ENCODE data around the gene COG8. TPM values are rescaled to one million over a fixed set of nuclear protein-coding genes. Genes with fewer than 3 reads are reported as not detected.
"Not testable (repeated sequence)": the region's sequence is repeated elsewhere in the genome, so short reads cannot be mapped to it uniquely, and the experiment has no call there.

The COG8 gene
- polyA plus RNA-seq, 1 donor (not counting 4 experiments of a cell fraction or from before 2014, with no cell fraction given) = 16.0 TPM

DNA sequence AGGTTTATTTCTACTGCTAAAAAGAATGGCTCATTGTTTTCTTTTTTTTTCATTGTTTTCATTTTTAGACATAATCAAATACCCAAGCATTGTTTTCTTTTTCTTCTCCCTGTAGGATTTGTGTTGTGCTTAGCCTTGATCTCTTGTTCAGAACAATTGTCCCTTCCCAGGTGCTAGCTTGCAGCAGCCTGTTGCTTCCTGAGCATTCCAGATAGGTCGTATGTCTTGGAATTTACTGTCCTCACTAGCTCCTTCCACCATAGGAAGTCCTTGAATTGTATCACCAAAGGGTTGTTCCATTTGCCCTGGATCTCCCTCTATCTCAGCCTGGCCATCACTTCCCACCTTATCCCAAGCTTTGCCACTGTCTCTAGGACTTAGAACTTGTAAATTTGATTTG lies 38.2 kb downstream of the COG8 start:
- Histone ChIP-seq H3K9ac (ENCODE audit: control insufficient read depth, extremely low read depth, insufficient read depth, low read length) (no peak overlapping the region), H3K4me1 (ENCODE audit: control insufficient read depth, extremely low read depth, insufficient read depth, low read length) (no peaks in the 10 kb centered on the region), H3K36me3 (ENCODE audit: control insufficient read depth in 2 of 2, extremely low read depth in 1 of 2, insufficient read depth in 2 of 2, low read length in 2 of 2) (peaks cover 7 to 9% of the 10 kb centered on the region in 2 experiments), H3K9me3 (ENCODE audit: control insufficient read depth, low read depth, low read length) (no peaks in the 10 kb centered on the region), H3K4me2 (ENCODE audit: control insufficient read depth, extremely low read depth, insufficient read depth, low read depth, low read length) (no peak overlapping the region), H2AFZ (ENCODE audit: control insufficient read depth, low read length) (no peak overlapping the region), H4K20me1 (ENCODE audit: control insufficient read depth, extremely low read depth, insufficient read depth, low read length) (no peaks in the 10 kb centered on the region), H3K4me3 (ENCODE audit: control insufficient read depth in 2 of 3, extremely low read depth in 1 of 3, insufficient read depth in 2 of 3, low read depth in 1 of 3, low read length in 3 of 3) (no peak overlapping the region), H3K9me1 (ENCODE audit: control insufficient read depth, extremely low read depth, insufficient read depth, low read length) (no peaks in the 10 kb centered on the region), H3K27ac (ENCODE audit: control insufficient read depth, insufficient read depth, low read length) (no peak overlapping the region), H3K27me3 (ENCODE audit: control insufficient read depth, extremely low read depth, insufficient read depth, low read length) (no peaks in the 10 kb centered on the region), H3K79me2 (ENCODE audit: control insufficient read depth, insufficient read depth, low read length) (no peaks in the 10 kb centered on the region)
- TF ChIP-seq EZH2 (IDR thresholded peaks at IDR 0.05; ENCODE audit: low read length) = no peak
- TF ChIP-seq, protein P1, sequence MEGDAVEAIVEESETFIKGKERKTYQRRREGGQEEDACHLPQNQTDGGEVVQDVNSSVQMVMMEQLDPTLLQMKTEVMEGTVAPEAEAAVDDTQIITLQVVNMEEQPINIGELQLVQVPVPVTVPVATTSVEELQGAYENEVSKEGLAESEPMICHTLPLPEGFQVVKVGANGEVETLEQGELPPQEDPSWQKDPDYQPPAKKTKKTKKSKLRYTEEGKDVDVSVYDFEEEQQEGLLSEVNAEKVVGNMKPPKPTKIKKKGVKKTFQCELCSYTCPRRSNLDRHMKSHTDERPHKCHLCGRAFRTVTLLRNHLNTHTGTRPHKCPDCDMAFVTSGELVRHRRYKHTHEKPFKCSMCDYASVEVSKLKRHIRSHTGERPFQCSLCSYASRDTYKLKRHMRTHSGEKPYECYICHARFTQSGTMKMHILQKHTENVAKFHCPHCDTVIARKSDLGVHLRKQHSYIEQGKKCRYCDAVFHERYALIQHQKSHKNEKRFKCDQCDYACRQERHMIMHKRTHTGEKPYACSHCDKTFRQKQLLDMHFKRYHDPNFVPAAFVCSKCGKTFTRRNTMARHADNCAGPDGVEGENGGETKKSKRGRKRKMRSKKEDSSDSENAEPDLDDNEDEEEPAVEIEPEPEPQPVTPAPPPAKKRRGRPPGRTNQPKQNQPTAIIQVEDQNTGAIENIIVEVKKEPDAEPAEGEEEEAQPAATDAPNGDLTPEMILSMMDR (optimal IDR thresholded peaks at IDR 0.05 in 1 of 3, IDR thresholded peaks at IDR 0.05 in 1 of 3, conservative IDR thresholded peaks at IDR 0.05 in 1 of 3; ENCODE audit: extremely low read depth in 1 of 3, insufficient read depth in 2 of 3, low read length in 3 of 3) = no peak
- no peak for FAIRE-seq
- no peak for DNase-seq (ENCODE audit: low read depth, low spot score)
- dilution Hi-C loops (cut with MboI; ENCODE audit: extremely low pct_ligation_motif_present, low sequenced_read_pairs) = no loop called here

DNA sequence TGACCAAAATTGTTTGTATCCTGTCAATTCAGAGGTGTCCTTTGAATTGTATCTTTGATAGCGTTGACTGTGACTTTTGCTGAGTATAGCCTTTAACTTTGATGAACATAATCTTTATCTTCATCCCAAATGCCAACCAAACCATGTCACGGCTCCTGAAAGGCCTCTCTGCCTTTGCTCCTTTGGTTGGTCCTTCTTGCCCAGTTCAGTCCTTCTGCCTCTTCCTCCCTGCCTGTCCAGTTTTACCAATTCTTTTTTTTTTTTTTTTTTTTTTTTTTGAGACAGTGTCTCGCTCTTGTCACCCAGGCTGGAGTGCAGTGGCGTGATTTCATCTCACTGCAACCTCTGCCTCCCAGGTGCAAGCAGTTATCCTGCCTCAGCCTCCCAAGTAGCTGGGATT lies 41.1 kb downstream of the COG8 start:
- H3K4me3 ChIP-seq (ENCODE audit: control insufficient read depth in 2 of 3, extremely low read depth in 1 of 3, insufficient read depth in 2 of 3, low read depth in 1 of 3, low read length in 3 of 3) = no peak overlapping the region
- TF ChIP-seq, protein P1 (optimal IDR thresholded peaks at IDR 0.05 in 1 of 3, IDR thresholded peaks at IDR 0.05 in 1 of 3, conservative IDR thresholded peaks at IDR 0.05 in 1 of 3; ENCODE audit: extremely low read depth in 1 of 3, insufficient read depth in 2 of 3, low read length in 3 of 3) = no peak
- TF ChIP-seq EZH2 (IDR thresholded peaks at IDR 0.05; ENCODE audit: low read length) = no peak
- H3K4me1 ChIP-seq (ENCODE audit: control insufficient read depth, extremely low read depth, insufficient read depth, low read length) = peaks cover 9% of the 10 kb centered on the region
- DNase-seq (ENCODE audit: low read depth, low spot score) (no peak), FAIRE-seq (no peak)
- no peaks in the 10 kb centered on the region for H4K20me1 ChIP-seq (ENCODE audit: control insufficient read depth, extremely low read depth, insufficient read depth, low read length)
- H3K36me3 ChIP-seq (ENCODE audit: control insufficient read depth in 2 of 2, extremely low read depth in 1 of 2, insufficient read depth in 2 of 2, low read length in 2 of 2) = peaks cover 7 to 9% of the 10 kb centered on the region in 2 experiments
- H3K79me2 ChIP-seq (ENCODE audit: control insufficient read depth, insufficient read depth, low read length) = no peaks in the 10 kb centered on the region
- H3K9ac ChIP-seq (ENCODE audit: control insufficient read depth, extremely low read depth, insufficient read depth, low read length) = no peak overlapping the region
- H3K4me2 ChIP-seq (ENCODE audit: control insufficient read depth, extremely low read depth, insufficient read depth, low read depth, low read length) = no peak overlapping the region
- dilution Hi-C loops (cut with MboI; ENCODE audit: extremely low pct_ligation_motif_present, low sequenced_read_pairs) = no loop called here
- no peaks in the 10 kb centered on the region for H3K27me3 ChIP-seq (ENCODE audit: control insufficient read depth, extremely low read depth, insufficient read depth, low read length)
- no peak overlapping the region for H2AFZ ChIP-seq (ENCODE audit: control insufficient read depth, low read length)
- no peaks in the 10 kb centered on the region for H3K9me1 ChIP-seq (ENCODE audit: control insufficient read depth, extremely low read depth, insufficient read depth, low read length)
- H3K9me3 ChIP-seq (ENCODE audit: control insufficient read depth, low read depth, low read length) = no peaks in the 10 kb centered on the region
- H3K27ac ChIP-seq (ENCODE audit: control insufficient read depth, insufficient read depth, low read length) = no peak overlapping the region

DNA sequence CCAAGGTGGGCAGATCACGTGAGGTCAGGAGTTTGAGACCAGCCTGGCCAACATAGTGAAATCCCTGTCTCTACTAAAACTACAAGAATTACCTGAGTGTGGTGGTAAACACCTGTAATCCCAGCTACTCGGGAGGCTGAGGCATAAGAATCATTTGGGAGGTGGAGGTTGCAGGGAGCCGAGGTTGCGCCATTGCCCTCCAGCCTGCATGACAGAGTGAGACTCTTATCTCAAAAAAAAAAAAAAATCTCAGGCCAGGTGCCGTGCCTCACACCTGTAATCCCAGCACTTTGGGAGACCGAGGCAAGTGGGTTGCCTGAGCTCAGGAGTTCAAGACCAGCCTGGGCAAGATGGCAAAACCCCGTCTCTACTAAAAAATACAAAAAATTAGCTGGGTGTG lies 42.6 kb downstream of the COG8 start:
- H3K4me3 ChIP-seq (ENCODE audit: control insufficient read depth in 2 of 3, extremely low read depth in 1 of 3, insufficient read depth in 2 of 3, low read depth in 1 of 3, low read length in 3 of 3); H3K9ac ChIP-seq (ENCODE audit: control insufficient read depth, extremely low read depth, insufficient read depth, low read length); H2AFZ ChIP-seq (ENCODE audit: control insufficient read depth, low read length); H4K20me1 ChIP-seq (ENCODE audit: control insufficient read depth, extremely low read depth, insufficient read depth, low read length); H3K9me1 ChIP-seq (ENCODE audit: control insufficient read depth, extremely low read depth, insufficient read depth, low read length); H3K9me3 ChIP-seq (ENCODE audit: control insufficient read depth, low read depth, low read length); H3K27me3 ChIP-seq (ENCODE audit: control insufficient read depth, extremely low read depth, insufficient read depth, low read length); H3K36me3 ChIP-seq (ENCODE audit: control insufficient read depth in 2 of 2, extremely low read depth in 1 of 2, insufficient read depth in 2 of 2, low read length in 2 of 2); FAIRE-seq; H3K79me2 ChIP-seq (ENCODE audit: control insufficient read depth, insufficient read depth, low read length); H3K4me2 ChIP-seq (ENCODE audit: control insufficient read depth, extremely low read depth, insufficient read depth, low read depth, low read length); DNase-seq (ENCODE audit: low read depth, low spot score); dilution Hi-C loops (cut with MboI; ENCODE audit: extremely low pct_ligation_motif_present, low sequenced_read_pairs); H3K27ac ChIP-seq (ENCODE audit: control insufficient read depth, insufficient read depth, low read length): not testable (repeated sequence)
- peaks cover 11% of the 10 kb centered on the region for H3K4me1 ChIP-seq (ENCODE audit: control insufficient read depth, extremely low read depth, insufficient read depth, low read length)
